ENCODE results near the gene TPRN.
A peak's percentile ranks its signal among the peaks of the same experiment; 100 is the strongest.

Gene TPRN

DNA sequence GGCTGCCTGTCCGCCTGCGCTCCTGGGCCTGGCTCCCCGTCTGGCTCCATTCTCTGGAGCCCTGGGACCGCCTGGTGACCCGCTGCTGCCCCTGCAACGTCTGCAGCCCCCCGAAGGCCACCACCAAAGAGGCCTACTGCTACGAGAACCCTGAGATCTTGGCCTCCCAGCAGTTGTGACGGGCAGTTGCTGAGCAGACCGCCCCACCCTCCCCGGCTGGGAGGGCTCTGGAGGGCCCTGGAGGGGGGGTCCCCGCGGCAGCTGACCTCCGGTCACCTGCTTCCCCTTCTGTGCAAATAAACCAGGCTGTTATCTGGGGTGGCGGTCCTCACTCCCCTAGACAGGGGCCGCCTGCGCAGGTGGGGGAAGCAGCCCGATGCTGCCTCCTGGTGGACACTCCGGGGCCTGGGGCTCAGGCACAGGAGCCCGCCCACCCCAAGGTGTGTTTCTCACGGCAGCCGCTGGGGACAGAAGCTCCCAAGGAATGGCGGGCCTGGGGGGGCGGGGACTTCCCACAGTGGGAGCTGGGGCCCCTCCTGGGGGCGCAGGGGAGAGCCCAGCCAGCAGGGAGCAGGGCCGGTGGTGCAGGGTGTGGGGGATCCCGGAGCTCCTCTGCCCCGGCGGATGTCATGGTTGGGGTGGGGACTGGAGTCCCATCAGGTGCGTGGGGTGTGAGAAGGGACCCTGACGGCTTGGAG is 35.8 kb upstream of the TPRN start:
- peak; percentile 91 for DNase-seq (ENCODE audit: low read depth, low spot score)

GRCh38 chr9:137235424-137236237 is 35.1 kb upstream of the TPRN start:
- no peak for DNase-seq (ENCODE audit: low read depth, low spot score)

DNA sequence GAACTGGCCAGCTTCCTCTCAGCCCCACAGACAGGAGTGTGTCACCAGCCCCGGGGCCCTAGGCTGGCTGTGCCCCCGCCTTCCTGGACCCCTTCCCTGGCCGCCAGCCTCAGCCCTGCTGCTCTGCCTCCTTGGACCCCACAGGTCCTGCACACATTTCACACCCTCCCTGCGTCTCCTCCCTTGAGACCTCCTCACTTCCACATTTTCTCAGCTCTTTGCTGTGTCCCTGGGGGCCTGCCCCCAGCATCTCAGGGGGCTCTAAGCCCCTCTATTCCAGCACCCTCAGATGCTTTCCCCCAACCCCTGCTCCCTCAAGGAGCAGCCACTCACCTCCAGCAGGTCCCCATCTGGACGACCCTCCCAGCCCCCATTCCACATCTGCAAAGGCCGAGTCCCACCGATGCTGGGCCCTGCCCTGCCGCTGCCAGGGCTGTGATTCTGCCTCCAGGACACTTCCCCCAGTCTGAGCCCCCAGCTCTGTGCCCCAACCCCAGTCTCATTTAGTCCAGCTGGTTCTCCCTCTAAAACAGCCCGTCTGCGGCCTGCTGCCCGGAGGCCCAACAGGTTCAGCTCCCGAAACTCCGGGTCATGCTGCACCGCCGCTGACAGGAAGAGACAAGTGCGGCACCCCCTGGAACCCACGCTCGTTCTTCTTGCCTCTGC is 34.4 kb upstream of the TPRN start:
- DNase-seq (ENCODE audit: low read depth, low spot score) = no peak

DNA sequence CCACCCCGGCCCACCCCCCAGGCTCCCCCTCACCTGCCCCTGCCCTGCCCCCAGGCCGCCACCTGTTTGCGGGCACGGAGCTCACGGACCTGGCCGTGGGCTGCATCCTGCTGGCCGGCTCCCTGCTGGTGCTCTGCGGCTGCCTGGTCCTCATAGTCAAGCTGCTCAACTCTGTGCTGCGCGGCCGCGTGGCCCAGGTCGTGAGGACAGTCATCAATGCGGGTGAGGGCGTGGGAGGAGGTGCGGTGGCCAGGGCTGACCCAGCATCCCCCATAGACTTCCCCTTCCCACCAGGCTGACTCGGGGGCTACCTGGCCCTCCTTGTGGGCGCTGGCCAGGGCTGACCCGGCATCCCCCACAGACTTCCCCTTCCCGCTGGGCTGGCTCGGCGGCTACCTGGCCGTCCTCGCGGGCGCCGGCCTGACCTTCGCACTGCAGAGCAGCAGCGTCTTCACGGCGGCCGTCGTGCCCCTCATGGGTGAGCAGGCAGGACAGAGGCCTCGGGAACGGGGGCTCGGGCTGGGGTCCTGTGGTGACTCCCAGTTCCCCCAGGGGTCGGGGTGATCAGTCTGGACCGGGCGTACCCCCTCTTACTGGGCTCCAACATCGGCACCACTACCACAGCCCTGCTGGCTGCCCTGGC is 33.6 kb upstream of the TPRN start:
- no peak for DNase-seq (ENCODE audit: low read depth, low spot score)

DNA sequence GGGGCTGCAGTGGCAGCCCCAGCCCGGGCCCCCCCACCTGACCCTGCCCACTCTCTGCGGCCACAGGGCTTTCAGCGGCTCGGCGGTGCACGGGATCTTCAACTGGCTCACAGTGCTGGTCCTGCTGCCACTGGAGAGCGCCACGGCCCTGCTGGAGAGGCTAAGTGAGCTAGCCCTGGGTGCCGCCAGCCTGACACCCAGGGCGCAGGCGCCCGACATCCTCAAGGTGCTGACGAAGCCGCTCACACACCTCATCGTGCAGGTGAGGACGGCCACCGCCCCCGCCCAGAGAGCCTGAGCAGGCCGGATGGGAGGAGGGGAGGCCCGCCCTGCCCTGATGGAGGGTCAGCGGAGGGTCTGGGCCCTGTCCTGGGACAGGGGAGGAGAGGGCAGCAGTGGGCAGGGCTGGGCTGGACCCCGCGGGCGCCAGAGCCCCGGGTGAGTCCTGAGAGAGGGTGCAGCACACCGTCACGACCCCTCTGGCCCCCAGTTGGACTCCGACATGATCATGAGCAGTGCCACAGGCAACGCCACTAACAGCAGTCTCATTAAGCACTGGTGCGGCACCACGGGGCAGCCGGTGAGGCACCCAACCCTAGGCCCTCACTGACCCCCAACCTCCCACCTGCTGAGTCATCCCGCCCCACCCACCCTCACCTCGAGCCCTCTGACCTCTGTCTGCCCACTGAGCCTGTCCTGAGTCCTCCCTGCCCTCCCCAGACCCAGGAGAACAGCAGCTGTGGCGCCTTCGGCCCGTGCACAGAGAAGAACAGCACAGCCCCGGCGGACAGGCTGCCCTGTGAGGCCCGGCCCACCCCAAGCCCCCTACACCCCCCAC is 32.8 kb upstream of the TPRN start:
- DNase-seq (ENCODE audit: low read depth, low spot score) = no peak

DNA sequence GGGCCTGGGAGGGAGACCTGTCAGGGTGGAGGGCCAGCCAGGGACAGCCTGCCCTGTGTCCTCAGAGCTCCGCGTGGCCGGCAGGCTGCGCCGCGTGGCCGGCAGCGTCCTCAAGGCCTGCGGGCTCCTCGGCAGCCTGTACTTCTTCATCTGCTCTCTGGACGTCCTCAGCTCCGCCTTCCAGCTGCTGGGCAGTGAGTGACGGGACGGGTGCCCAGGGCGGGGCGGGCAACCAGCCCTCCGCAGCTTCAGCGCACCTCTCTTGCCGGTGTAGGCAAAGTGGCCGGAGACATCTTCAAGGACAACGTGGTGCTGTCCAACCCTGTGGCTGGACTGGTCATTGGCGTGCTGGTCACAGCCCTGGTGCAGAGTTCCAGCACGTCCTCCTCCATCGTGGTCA is 32.0 kb upstream of the TPRN start:
- no peak for DNase-seq (ENCODE audit: low read depth, low spot score)

DNA sequence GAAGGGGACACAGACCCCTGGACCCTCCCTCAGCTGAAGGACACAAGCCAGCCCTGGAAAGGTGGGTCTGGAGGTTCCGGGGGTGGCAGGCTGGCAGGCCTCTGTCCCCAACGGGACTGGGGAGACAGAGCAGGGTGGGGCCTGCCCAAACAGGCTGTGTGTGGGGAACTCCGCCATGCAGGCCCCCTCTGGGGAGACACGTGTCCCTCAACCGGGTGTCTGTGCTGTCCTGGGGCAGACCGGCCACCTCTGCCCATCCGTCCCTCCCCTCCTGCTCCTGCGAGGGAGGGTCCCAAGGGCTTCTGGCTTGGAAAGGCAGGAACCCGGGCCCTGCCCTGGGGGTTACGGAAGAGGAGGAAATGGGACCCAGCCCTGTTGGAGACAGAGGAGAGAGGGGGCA is 31.6 kb upstream of the TPRN start:
- DNase-seq (ENCODE audit: low read depth, low spot score) = no peak

DNA sequence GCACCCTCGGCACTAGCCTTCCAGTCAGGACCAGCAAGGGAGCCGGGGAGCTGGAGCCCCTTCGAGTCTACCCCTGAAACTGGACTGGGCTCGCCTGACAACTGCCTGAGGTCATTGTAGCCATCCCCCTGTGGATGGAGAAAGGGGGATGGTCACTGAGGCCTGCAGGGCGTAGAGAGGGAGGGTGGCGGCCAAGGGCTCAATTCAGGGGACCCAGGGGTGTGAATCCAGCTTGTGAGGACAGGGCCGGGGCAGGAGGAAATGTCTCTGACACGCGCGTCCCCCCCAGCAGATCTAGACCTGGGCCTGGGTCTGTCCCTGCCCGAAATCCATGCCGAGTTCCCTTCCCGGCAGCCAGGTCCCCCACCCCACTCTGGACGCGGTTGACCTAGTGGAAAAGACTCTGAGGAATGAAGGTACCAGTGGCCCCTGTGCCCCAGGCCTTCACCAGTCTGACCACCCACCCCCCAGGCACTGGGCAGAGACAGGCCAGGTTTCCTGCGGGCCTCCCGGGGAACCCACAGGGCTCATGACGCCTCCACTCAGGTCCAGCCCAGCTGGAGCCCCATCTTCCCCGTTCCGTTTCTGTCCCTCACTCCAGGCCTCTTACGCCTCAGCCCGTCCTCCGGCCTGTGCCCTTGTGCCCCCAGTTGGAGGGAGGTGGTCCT is 31.0 kb upstream of the TPRN start:
- no peak for DNase-seq (ENCODE audit: low read depth, low spot score)

- DNase-seq (ENCODE audit: low read depth, low spot score) = no peak
These were observed 30.3 kb upstream of the TPRN start, which contains the start of gene SLC34A3 for GRCh38 chr9:137230705-137231371. SLC34A3 (plus strand) TSS chr9:137230901; CDS start chr9:137231703, 802 bp downstream.

DNA sequence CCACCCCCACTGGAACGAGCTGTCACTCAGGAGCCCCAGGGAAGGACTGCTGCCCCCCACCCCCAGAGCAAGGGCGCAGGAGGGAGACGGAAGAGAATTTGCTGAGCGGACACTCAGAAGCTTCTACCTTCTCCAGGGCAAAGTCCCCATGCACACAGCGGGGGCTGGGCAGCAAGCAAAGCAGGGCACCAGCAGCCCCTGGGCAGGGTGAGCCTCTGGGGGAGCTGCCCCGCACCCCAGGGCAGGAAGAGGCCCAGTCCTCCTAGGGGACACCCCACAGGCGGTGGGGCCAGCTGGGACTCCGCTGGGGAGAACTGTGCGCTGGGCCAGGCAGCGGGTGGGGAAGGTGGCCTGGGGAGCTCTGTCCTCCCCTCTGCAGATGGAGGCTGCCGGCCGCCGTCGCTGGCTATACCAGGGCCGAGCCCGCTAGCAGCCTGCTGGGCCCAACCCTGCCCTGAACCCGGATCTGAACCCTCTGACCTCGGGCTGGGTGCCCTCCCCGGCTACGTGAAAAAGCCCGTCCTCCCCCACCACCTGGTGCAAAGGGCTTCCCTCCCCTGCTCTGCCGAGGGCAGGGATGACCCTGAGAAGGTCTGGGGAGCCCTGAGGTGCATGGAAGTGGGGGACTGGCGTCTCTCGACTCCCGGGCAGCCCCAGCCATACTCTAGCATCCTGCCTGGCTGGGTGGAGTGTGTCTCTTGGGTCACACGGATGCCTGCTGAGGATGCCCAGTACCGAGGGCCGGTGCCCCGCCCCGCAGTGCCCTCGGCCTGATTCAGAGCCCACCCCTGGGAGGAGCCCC is 29.6 kb upstream of the TPRN start:
- DNase-seq (ENCODE audit: low read depth, low spot score) = no peak

DNA sequence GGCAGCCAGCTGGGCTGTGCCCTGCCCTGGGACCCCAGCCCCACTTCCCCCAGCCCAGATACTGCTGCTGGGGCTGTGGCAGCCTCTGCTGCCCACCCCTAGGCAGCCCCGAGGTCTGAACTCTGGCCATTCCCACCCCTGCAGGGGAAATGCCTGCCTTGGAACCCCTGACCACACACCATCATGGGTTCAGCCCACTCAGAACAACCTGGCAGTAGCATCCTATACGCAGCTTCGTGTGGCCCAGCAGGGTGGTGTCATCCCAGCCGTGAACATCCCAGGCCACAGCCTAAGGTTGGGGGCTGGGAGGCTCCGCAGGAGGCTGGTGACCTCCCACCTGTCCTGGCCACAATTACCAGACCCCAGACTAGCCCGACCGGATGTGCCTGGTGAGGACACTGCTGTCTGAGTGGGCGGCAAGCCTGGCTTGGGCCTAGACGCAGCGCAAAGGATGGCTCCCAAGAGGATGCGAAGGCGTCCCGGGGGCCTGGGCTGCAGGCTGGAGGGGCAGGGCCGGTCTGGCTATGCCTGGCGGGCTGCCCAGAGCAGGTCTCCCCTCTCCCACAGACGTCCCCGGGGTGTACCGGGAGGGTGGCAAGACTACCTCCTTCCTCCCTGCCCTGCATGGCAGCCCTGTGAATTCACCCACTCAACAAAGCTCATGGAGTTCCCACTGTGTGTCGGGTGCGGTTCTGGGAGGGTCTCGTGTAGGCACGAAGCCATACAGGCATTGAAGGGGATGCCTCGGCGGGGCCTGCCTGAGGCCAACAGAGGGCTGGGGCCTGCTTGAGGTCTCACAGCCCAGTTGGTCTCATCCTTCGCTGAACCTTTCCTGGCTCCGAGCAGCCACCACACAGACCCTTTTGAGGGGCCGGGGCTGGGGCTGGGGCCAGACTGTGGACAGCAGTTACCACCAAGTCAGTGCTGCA is 28.7 kb upstream of the TPRN start:
- DNase-seq (ENCODE audit: low read depth, low spot score) = no peak

DNA sequence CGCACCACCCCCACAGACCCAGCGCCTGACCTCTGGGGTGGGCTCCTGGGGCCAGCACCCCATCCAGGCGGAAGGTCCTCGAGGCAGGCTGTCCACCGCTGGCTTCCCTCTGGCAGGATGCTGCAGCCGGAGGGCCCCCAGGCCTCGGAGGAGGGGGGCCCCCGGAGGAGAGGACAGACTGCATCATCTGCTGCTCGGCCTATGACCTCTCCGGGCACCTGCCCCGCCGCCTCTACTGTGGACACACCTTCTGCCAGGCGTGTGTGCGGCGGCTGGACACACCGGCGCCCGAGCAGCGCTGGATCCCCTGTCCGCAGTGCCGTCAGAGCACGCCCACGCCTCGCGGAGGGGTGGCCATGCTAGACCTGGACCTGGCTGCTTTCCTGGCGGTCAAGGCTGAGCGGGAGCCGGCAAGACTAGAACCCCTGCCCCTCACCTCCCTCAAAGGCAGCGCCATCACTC is 28.0 kb upstream of the TPRN start:
- DNase-seq (ENCODE audit: low read depth, low spot score) = no peak

GRCh38 chr9:137227853-137228505 is 27.4 kb upstream of the TPRN start:
- DNase-seq (ENCODE audit: low read depth, low spot score) = no peak

DNA sequence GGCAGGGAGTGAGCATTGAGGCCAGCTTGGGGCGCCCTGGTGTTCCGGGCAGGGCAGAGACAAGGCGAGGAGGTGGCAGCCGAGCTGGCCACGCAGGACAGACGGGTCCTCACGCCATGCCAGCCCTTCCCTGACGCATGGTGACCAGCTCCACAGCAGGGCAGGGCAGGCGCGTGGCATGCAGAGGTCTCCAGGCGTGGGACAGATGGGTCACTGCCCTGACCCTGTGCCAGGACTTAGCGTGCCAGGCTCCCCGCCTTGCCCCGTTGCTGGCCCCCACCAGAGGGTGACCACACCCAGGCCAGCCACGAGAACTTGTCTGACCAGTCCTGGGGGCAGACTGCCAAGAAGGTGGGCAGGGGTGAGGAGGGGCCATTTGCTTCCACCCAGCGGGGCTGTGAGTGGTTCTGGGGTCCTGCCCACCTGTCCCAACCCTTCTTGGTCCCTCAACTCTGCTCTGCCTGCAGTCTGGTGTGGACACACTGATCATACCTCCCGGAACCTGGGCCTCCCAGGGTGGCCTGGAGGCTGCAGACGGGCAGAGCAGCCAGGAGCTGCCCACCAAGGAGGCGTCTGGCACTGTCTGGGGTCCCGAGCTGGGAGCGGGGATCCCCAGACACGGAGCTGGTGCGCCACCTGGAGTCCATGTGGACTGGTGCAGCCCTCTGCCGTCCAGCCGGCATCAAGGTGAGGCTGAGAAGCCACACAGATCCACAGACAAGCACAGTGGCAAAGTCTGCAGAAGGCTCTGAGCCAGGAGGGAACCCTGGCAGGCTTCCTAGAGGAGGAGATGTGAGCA is 26.7 kb upstream of the TPRN start, which contains the start of gene RNF224:
TSS of gene RNF224 (plus strand) at position 449 of the 799 bp plus-strand sequence. CDS start 834 bp downstream, outside the sequence.
- DNase-seq (ENCODE audit: low read depth, low spot score) = peak; percentile 70

GRCh38 chr9:137226338-137227053 is 26.0 kb upstream of the TPRN start:
- no peak for DNase-seq (ENCODE audit: low read depth, low spot score)

Measured in activated naive CD8-positive, alpha-beta T cell treated with anti-CD3 and anti-CD28 coated beads, Interleukin-2, amount 50 U/mL, for 16 hours (primary cell).